NCI-H128 (cell line): ENCODE results near the gene DDX28.
"Not testable (repeated sequence)": the region's sequence is repeated elsewhere in the genome, so short reads cannot be mapped to it uniquely, and the experiment has no call there.

Experiments used
- DNase-seq: peaks from one replicate; lab custom pipeline; 2025; ENCODE audit not compliant: unreplicated experiment; lab: John Stamatoyannopoulos, UW

DDX28 gene

DNA sequence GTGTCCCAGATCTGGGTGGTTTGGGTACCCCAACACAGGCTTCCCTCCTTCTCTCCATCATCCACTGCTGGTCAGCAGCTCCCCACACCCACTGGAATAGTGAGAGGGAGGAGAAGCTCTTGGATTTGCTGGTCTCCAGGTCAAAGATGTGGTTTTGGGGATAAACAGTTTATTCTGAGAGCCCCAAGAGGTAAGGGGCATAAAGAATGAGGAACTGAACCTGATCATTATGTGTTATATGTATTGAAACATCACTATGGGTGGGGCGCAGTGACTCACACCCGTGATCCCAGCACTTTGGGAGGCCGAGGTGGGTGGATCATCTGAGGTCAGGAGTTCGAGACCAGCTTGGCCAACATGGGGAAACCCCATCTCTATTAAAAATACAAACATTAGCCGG is 27.6 kb downstream of the DDX28 start:
- DNase-seq, result no peak

DNA sequence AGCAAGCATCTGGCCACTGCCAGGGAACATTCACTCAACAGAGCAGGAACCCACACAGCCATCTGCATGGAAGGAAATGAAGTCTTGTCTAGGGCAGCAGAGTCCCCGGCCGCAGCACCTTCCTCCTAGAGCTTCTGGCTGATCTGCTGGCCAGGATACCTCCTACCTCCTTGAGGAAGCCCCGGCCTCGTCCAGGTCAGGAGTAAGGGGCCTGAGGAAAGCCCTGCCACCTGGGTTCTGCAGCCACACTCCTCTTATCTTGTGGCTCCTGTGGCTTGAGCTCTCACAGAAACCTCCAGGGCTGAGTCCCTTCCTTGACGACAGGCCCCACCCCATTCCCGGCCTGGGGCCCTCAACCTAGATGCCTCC is 29.0 kb downstream of the DDX28 start:
- not testable (repeated sequence) for DNase-seq

DNA sequence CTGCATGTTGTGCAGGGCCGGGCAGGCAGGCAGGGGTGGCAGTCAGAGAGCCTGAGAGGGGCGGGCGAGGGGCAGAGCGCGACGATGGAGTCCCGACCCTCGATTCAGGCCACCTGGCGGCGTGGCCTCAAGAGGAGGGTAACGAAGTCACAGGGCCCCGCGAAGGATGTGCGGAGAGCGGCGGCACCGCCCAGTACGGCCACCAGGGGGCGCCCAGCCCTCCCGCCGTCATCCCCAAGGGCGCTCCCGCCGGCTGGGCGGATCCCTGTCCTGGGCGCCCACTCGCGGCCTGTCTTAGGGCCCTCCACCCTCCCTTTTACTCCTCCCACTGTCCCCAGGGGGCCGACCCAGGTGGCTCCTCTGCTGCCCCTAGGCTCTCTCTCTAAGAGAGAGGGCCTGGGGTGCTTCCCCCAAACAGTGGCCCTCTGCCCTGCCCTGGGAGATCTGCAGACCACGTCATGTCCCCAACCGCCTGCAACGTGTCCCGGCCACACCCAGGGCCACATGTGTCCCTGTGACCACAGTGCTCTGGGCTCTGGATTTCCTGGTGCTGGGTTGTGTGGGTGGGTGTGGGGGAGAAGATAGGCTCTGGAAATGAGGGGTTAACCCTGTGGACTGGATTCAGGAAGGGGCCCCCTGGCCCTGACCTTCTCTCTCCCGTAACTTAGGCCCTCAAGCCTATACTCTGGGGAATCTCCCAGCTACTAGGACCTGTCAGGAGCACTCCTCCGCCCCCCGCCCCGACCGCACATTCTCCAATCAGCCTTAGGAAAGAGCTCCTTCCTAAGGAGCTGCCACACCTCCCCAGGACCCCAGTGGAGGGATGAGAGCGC is 29.6 kb downstream of the DDX28 start:
- DNase-seq, result no peak

DNA sequence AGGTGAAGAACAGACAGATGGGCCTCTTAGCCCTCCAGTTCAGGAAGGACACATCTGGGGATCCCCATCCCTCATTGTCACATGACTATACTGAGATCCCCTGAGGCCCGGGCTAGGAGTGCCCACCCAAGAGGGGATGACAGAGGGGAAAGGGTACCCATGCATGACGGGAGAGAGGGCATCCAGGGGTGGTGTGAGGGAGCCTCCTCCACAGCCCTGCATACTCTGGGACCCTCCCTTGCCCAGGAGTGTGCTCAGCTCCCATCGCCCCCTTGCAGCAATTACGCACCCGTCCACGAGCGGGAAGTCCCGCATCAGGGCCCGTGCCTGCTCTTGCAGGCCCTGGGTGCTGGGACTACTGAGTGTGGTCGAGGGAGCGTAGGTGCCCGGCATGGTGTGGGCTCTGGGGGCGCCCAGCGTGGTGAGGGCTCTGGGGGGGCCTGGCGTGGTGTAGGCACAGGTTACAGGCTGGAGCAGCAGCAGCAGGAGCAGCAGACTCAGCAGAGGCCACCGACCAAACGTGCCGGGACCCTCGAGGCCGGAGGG is 30.3 kb downstream of the DDX28 start:
- DNase-seq, result no peak

DNA sequence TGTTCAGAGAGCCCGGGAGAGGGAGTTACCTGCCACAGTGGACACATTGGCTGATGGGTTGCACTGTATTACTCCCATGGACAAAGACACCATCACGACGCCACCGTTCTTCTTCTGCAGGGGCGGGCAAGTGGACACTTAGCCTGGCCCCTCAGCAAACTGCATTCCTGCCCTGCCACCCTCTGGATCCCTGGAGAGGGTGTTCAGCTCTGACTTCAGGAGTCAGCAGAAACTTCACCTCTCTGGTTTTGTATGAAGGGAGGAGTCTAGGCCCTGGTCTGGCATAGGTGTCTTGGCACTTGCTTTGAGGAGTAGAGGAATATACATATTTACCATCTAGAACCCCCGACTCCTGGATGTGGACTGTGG is 33.0 kb downstream of the DDX28 start:
- no peak for DNase-seq

DNA sequence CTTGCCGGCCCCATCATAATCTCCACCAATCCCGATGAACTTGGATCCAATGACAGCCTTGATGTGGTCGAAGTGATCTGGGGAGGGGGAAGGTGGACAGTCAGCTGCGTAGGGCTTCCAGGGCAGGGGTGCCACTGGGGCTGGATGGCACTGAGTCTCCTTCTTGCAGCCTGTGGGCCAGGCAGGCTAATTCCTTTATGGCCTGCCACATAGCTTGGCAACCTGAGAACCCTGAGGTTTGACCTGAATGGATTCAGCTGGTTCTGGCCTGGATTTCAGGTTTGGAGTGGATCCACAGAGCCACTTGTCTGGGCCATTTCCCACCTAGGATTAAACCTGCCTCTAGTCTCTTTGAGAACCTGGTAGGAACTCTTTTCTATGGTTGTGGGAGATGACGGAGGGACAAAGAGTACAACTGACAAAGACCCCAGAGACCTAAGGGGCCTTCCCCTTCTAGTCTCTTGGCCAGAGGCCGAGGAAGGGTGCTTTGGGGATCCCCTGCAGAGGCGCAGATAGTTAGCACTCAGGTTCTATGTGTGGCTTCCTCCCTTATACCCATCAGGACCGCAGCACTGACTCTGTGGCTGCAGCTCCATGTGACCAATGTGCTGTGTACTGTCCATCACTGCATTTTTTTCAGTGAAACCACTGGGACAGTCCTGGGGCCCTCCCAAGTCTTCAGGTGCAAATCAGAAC is 33.6 kb downstream of the DDX28 start:
- no peak for DNase-seq

DNA sequence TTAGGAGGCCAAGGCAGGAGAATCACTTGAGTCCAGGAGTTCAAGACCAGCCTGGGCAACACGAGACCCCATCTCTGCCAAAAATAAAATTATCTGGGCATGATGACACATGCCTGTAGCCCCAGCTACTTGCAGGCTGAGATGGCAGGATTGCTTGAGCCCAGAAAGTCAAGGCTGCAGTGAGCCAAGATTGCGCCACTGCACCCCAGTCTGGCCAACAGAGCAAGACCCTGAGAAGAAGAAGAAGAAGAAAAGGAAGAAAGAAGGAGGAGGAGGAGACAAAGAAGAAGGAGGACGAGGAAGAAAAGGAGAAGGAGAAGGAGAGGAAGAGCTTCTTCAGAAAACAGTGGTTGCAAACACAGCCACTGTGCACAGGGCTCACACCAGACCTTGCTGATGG is 34.4 kb downstream of the DDX28 start:
- no peak for DNase-seq

DNA sequence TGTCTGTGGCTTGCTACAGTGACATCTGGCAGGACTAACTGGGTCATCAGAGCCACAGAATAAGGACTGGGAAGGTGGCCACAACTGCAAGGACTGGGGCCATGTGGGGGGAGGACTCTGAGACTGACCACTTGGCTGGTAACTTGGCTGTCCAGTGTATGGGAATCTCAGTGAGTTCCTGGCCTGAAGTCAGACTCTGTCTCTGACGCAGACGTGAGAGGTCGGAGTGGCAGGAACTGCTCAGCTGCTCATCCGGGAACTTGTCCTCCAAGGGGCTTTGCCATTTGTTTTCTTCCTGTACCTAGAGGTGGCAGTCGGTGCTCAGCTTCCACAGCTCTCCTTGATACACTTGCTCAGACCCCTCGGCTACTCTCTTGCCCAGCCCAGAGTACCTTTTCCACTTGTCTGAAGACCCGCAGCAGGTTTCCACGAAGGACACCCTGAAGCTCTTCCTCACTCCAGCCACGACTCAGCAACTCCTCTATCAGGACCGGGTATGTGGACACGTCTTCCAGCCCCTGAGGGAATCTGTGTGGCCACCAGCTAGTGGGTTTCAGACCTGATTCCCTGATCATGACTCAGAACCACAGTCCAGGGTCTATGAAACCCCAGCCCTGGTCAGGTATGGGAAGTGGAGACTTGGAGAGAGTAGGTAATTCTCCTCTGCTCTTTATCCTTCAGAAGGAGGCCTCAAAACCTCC is 35.4 kb downstream of the DDX28 start:
- no peak for DNase-seq

DNA sequence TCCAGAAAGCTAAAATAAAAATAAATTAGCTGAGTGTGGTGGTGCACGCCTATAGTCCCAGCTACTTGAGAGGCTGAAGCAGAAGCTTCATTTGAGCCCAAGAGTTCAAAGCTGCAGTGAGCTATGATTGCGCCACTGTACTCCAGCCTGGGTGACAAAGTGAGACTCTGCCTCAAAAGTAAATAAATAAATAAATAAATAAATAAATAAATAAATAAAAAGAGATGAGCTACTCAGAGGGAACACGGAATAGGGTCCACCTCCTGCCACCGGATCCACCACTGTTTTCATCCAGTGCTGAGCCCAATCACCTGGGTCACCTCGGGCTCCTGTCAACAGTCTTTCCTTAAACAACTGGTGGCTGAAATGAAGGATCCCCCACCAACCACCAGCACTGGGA is 36.1 kb downstream of the DDX28 start:
- DNase-seq, result no peak

DNA sequence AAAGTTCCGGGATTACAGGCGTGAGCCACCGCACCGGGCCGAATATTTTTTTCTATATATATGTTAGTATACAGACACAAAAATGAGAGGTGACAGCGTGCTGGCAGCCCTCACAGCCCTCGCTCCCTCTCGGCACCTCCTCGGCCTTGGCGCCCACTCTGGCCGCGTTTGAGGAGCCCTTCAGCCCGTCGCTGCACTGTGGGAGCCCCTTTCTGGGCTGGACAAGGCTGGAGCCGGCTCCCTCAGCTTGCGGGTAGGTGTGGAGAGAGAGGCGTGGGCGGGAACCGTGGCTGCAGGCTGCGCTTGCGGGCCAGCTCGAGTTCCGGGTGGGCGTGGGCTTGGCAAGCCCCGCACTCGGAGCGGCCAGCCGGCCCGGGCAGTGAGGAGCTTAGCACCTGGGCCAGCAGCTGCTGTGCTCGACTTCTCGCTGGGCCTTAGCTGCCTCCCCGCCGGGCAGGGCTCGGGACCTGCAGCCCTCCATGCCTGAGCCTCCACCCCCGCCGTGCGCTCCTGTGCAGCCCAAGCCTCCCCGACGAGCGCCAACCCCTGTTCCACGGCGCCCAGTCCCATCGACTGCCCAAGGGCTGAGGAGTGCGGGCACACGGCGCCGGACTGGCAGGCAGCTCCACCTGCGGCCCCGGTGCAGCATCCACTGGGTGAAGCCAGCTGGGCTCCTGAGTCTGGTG is 40.9 kb downstream of the DDX28 start:
- DNase-seq, result no peak

DNA sequence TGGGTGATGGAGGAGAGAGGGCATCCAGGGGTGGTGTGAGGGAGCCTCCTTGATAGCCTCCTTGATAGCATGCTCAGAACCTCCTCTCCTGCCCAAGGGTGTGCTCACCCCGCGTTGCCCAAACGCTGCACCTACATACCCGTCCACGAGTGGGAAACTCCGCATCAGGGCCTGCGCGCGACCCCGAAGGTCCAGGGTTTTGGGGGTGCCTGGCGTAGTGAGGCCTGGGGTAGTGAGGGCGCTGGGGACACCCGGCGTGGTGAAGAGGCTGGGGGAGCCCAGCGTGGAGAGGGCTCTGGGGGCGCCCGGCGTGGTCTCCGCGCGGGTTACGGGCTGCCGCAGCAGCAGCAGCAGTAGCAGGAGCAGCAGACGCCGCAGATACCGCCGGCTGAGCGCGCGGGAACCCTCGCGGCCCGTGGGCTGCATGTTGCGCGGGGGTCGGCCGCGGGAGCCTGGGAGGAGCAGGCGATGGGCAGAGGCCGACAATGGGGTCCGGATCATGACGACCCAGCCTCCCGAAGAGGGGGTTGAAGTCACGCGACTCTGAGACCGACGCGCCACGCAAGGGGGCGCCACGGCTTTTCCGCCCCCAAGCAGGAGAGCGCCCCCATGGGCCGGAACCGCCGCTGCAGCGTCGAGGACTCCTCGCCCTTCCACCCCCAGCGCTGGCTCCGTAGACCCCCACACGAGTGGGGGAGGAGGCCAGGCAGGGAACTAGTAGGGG is 42.9 kb downstream of the DDX28 start, which contains the start of gene DPEP3:
Gene DPEP3, minus strand, starts transcription at position 545 of the 724 bp plus-strand sequence. Its CDS starts 119 bp downstream, at position 426.
- no peak for DNase-seq

DNA sequence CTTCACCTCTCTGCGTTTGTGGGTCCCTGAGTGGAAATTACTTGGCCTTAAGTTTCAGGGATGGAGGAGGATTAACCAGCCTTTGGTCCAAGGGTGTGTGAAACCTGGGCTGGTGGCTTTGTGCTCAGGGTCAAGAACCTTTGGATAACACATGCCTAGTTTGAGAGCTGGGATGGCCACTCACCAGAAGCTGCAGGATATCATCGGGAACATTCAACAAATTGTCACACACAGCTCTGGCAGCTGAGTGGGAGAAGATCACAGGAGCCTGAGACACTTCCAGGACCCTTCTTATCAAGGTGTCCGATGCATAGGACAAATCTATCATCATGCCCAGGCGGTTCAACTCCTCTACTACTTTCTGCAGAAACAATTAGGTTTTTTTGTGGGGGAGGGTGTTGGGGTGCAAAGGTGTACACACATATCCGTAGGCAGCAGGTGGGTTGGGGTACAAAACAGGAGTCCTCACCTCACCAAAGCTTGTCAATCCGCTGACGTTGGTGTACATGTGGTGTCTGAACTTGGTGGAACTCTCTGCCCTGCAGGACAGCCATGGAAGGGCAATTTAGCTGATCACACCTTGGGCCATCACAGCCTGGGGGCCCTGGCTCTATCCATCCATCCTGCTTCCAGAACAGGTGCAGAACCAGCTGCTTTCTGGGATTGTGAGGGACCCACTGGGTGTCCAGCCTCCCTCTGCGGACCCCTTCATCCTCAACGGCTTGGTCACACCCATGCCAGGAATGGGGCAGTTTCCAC is 45.4 kb downstream of the DDX28 start:
- DNase-seq, result no peak

DNA sequence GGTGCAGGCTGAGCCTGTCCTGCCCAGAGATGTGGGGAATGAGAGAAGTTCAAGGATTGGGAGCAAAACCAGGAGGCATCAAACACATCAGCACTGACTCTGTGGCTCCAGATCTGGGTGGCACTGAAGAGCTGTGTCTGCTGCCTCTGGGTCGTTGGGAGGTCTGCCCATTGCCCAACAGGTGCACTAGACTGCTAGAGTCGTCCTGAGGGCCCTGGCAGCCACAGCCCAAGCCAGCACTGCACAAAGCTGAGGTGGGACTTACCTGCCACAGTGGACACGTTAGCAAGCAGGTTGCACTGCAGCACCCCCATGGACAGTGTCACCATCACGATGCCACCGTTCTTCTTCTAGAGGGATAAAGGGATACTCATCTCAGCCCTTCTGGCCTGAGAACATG is 46.0 kb downstream of the DDX28 start:
- DNase-seq, result no peak

DNA sequence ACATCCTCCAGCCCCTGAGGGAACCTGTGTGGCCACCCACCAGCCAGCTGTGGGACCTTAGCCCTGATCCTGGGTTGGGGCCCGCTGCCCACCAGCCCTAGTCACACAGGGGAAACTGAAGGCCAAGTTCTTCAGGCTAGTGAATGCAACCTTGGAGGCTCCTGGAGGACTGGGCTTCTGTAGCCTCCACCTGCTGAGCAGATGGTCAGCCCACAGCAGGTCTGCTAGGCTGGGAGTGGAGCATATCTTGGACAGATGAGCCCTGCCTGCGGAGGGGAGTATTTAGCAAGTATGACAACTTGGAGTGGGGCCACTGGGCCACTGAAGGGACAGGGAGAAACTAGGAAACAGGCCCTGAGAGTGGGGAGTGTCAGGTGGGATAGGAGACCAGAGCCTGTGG is 46.8 kb downstream of the DDX28 start:
- no peak for DNase-seq

DNA sequence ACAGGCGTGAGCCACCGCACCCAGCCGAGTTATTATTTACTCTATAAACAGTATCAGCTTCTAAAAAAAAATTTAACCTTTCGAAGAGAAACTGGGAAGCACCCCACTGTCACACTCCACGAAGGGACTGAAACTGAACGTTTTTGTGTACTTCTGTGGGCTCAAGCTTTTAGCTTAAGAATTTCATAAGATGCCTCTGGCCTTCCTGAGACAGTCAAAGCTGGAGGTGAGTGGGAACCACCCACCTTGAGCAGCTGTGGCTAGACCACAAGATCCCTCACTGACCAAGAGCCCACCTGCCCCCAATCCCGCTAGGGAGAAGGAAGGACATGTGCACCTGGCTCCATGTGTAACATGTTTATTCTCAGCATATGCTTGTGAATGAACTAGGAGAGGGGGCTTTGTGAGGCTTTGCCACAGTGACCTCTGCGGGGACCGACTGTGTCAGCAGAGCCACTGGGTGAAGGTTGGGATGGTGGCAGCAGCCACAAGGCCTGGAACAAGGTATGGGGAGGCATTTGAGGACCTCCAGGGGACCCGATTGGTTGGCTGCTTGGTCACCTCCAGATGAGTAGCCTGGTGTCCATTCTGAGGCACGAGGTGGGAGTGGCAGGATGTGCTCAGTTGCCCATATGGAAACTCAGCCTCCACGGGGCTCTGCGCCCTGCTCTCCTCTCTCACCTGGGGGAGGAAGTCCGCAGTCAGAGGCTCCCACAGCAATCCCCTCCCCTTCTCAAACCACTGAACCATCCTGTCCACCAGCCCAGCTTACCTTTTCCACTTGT is 47.5 kb downstream of the DDX28 start:
- DNase-seq, result no peak

DNA sequence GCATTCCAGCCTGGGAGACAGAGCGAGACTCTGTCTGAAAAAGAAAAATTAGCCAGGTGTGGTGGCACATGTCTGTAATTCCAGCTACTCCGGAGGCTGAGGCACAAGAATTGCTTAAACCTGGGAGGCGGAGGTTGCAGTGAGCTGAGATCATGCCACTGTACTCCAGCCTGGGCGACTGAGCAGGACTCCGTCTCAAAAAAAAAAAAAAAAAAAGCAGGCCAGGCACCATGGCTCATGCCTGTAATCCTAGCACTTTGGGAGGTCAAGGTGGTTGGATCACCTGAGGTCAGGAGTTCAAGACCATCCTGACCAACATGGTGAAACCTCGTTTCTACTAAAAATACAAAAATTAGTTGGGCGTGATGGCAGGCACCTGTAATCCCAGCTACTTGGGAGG is 50.7 kb downstream of the DDX28 start:
- DNase-seq, result not testable (repeated sequence)

DNA sequence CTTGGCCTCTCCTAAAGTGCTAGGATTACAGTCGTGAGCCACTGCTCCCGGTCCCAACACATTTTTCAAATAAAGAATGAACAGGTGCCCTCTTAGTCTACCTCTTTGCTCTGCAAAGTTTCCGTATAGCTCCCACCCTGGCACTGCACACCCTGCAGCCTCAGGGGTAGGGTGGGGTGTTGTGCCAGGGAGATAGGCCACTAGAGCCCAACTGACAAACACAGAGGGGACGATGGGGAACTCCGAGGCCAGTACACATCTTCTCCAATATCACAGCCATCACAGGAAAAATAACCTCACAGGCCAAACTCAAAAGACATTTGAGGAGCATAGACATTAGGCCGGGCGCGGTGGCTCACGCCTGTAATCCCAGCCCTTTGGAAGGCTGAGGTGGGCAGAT is 51.9 kb downstream of the DDX28 start:
- no peak for DNase-seq
